Effector CD8-positive, alpha-beta T cell (primary cell): ENCODE results near the gene TMEM150C.
"Not testable (repeated sequence)": the region's sequence is repeated elsewhere in the genome, so short reads cannot be mapped to it uniquely, and the experiment has no call there.

ENCODE experiments used
- DNase-seq: peaks from one replicate; lab custom pipeline; 2025; lab: John Stamatoyannopoulos, UW

The TMEM150C gene

GRCh38 chr4:82569076-82569475, 7.3 kb upstream of the TMEM150C start:
- DNase-seq: no peak

GRCh38 chr4:82567444-82567843, 5.7 kb upstream of the TMEM150C start:
- no peak for DNase-seq

- no peak for DNase-seq
These were observed 721 bp upstream of the TMEM150C start for GRCh38 chr4:82562564-82562854.

GRCh38 chr4:82560853-82561785, 669 bp downstream of the TMEM150C start:
- no peak for DNase-seq

- no peak for DNase-seq
These were observed 2.1 kb downstream of the TMEM150C start for GRCh38 chr4:82559735-82560120.

- DNase-seq: not testable (repeated sequence)
These were observed 2.6 kb downstream of the TMEM150C start for GRCh38 chr4:82559090-82559734.

GRCh38 chr4:82555276-82555675, 6.5 kb downstream of the TMEM150C start:
- DNase-seq: no peak

- DNase-seq: no peak
These were observed 8.8 kb downstream of the TMEM150C start for GRCh38 chr4:82553020-82553419.

GRCh38 chr4:82551734-82552133, 10.1 kb downstream of the TMEM150C start:
- DNase-seq: no peak

GRCh38 chr4:82547850-82548249, 13.9 kb downstream of the TMEM150C start:
- DNase-seq: not testable (repeated sequence)

GRCh38 chr4:82543131-82543530, 18.7 kb downstream of the TMEM150C start:
- no peak for DNase-seq

GRCh38 chr4:82542642-82543041, 19.1 kb downstream of the TMEM150C start:
- no peak for DNase-seq

- no peak for DNase-seq
These were observed 32.5 kb downstream of the TMEM150C start for GRCh38 chr4:82529322-82529721.

GRCh38 chr4:82528868-82529267, 32.9 kb downstream of the TMEM150C start:
- DNase-seq: no peak

GRCh38 chr4:82528074-82528473, 33.7 kb downstream of the TMEM150C start:
- no peak for DNase-seq

- no peak for DNase-seq
These were observed 36.4 kb downstream of the TMEM150C start for GRCh38 chr4:82525307-82525911.

GRCh38 chr4:82524570-82525152, 37.1 kb downstream of the TMEM150C start:
- no peak for DNase-seq

GRCh38 chr4:82523179-82523578, 38.6 kb downstream of the TMEM150C start:
- DNase-seq: no peak

GRCh38 chr4:82522472-82522871, 39.3 kb downstream of the TMEM150C start:
- no peak for DNase-seq

GRCh38 chr4:82521283-82521682, 40.5 kb downstream of the TMEM150C start:
- no peak for DNase-seq

- no peak for DNase-seq
These were observed 42.0 kb downstream of the TMEM150C start for GRCh38 chr4:82519776-82520175.

GRCh38 chr4:82519072-82519471, 42.7 kb downstream of the TMEM150C start:
- no peak for DNase-seq

- no peak for DNase-seq
These were observed 44.7 kb downstream of the TMEM150C start for GRCh38 chr4:82517043-82517442.
